Stomach (tissue), 4 donors: Measurements from ENCODE around the gene STK26.

Source experiments
- CTCF ChIP-seq, 7 experiments: fragments of 450-650 bp in 4 of 7; fragments of 200-600 bp in 3 of 7; sonication (generic) in 3 of 7; IDR thresholded peaks; one replicate each; pipeline ENCODE4 v1.5.1; 2016 to 2019; ENCODE audit warnings: antibody characterized with exemption in 7 of 7, control low read depth in 2 of 7, mild to moderate bottlenecking in 1 of 7
- EP300 ChIP-seq: sonication (generic); formaldehyde crosslinking; IDR thresholded peaks from one replicate; pipeline ENCODE4 v1.6.1; 2017; ENCODE audit warnings: antibody characterized with exemption
- POLR2A ChIP-seq, 4 donors: fragments of 450-650 bp; IDR thresholded peaks; one replicate each; pipeline ENCODE4 v1.6.1; 2016; ENCODE audit warnings: antibody characterized with exemption in 4 of 4, control low read depth in 2 of 4, mild to moderate bottlenecking in 1 of 4, moderate library complexity in 1 of 4
- POLR2AphosphoS5 ChIP-seq, 3 donors: sonication (generic); formaldehyde crosslinking; IDR thresholded peaks; one replicate each; pipeline ENCODE4 v1.6.1; 2016; ENCODE audit warnings: antibody characterized with exemption in 3 of 3

GRCh38 chrX:132120913-132121312 is 97.8 kb downstream of the STK26 start:
- TF ChIP-seq CTCF (IDR thresholded peaks at IDR 0.05), result no peak
- TF ChIP-seq POLR2AphosphoS5 (IDR thresholded peaks at IDR 0.05), result no peak
- no peak for TF ChIP-seq POLR2A (IDR thresholded peaks at IDR 0.05)
- TF ChIP-seq EP300, result no peak
